T-helper 9 cell (primary cell): ENCODE measurements around the gene MON2.

Experiments
- DNase-seq: peaks from one replicate; pipeline ENCODE4 v3.0.0-alpha.2; 2020

The MON2 gene

DNA sequence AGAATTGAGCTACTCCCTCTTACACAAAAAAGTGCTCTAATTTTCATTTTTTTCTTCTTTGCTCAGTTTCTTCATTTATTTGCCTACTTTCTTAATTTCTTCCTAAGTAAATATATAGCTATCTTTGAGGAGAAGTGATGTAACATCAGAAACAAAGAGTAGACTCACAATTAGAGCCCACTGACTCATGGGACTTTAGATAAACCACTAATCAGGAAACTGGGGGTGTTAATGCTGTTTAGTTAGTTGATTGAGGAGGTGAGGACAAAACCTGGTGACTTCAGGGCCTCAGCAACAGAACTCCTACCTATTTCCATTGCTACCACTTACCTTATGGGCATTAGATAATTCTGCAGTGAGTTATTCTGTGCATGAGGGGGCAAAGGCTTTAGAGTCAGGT is 151.7 kb downstream of the MON2 start:
- no peak for DNase-seq

DNA sequence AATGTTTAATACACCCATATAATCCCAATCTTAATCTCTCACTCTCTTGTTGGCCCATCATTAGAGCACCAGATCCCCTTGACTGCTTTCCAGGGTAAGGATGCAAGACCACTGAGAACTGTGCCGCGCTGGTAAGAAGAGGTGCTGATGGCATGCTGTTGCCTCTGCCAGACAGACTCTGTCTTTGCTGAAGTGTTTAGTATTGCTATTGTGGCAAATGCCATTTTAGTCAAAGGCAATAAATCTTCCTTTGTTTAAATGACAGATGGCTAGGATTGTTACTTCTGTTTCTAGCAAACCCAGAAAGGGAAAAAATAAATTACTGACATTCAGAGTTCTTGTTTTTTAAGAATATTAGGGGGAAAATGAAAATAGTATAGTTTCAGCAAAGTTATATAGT is 152.3 kb downstream of the MON2 start:
- DNase-seq: no peak

DNA sequence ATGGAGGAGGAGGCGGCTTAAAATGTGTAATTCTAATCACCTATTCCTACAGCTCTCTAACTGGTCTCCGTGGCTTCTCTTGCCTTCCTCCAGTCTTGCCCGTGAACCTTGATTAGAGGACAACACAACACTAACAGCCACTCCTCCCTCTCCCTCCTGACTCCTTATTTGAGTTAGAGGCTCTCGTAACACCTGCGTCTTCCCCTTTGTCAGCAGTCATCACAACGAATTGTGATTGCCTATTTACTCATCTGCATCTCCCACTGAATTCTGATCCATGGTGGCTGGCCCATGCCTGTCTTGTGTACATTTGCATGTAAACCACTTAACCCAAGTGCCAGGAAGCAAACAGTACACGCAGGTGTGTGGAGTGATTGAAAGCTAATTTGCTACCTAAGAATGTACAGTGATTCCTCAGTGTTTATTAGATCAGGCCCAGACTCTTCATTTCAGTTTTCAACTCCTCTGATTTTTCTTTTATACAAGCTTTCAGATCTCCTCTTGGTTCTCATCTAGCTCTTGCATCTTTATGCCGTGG is 154.5 kb downstream of the MON2 start:
- DNase-seq: no peak

DNA sequence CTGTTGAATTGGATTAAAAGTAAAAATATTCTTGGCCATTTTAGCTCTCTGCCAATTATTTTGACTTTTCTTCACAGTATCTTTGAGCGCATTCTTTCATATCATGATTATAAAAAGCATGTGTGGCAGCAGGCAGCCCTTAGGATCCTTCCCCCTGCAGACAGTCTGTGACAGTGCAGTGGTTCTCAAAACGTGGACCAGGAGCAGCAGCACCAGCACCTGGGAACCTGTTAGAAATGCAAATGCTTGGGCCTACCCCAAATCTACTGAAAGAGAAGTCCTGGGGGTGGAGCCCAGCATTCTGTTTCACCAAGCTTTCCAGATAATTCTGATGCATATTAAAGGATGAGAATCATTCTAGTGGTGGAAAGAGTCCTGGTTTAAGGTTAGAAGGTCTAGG is 155.6 kb downstream of the MON2 start:
- no peak for DNase-seq

DNA sequence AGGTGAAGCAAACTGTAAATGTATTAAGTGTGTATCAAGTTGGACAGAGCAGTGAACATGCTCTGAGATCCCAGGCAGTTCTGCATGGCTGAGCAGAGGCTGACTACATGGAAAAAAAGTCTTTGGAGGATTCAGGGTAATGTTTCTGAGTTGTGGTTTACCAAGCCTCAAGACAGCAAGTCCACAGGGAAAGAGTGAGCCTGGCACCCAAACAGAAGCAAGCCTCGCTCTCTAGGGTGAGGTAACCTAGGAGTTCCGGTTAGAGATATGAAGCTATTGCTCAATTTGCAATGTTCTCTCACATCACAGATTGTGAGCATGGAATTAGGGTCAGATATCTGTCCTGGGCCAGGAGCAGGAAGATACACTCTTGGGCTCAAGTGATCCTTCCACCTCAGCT is 158.6 kb downstream of the MON2 start:
- no peak for DNase-seq

DNA sequence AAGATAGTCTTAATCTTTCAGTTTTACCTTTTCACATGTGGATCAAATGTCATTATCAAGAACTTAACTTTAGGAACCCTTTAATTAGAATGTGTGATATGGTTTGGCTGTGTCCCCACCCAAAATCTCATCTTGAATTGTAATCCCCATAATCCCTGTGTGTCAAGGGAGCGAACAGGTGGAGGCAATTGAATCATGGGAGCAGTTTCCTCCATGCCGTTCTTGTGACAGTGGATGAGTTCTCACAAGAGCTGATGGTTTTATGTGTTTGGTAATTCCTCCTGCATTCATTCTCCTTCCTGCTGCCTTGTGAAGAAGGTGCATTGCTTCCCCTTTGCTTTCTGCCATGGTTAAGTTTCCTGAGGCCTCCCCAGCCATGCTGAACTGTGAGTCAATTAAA is 160.6 kb downstream of the MON2 start:
- no peak for DNase-seq

DNA sequence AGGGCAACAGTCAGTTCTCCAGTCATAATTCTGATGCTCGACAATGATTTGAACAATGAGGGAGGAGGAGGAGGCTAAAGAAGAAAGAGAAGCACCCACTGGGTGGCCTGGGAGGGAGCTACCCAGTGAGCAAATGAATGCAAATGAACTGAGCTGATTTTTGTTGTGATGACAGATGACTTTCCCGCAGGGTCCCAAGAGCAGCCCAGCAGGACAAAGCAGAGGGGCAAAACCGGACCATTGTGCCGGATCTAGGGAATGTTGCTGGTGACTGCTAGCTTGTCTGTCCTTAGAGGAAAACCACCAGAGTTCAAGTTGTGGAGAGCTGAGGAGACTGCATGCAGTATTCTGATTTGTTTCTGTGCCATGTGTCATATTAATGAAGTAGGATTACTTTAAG is 162.8 kb downstream of the MON2 start:
- DNase-seq: no peak

DNA sequence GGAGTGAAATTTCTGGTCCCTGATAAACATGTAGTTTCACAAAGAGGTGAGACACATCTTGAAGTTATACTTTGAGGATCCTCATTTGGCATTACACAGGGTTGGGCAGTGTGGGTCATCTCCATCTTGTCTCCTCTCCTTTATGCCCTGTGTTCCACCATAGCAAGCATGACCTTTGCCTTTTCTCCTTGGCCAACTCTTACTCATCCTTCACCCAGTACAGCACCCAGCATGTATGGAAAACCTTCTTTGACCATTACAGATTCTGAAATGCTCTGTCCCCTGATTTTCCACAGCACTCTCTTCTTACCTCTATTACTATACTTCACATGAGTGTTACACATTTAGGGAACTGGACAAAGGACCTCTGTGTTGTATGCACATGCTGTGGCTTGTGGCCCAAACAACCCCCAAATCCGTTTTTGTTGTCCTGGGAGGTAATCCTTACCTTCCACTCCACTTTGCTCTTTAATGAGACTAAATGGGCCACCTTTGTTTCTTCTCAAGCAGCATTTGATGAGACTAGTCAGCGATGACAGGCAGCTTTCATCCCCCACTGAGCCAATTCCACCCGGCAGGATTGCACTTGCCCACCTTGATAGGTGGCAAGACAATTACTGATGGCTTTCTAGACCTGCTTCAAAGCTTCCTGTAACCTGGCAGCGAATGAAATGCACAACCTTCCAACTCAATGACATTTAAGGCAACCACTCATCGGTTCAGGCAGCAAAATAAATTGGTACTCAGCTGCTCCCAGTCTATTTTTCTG is 163.5 kb downstream of the MON2 start:
- no peak for DNase-seq

DNA sequence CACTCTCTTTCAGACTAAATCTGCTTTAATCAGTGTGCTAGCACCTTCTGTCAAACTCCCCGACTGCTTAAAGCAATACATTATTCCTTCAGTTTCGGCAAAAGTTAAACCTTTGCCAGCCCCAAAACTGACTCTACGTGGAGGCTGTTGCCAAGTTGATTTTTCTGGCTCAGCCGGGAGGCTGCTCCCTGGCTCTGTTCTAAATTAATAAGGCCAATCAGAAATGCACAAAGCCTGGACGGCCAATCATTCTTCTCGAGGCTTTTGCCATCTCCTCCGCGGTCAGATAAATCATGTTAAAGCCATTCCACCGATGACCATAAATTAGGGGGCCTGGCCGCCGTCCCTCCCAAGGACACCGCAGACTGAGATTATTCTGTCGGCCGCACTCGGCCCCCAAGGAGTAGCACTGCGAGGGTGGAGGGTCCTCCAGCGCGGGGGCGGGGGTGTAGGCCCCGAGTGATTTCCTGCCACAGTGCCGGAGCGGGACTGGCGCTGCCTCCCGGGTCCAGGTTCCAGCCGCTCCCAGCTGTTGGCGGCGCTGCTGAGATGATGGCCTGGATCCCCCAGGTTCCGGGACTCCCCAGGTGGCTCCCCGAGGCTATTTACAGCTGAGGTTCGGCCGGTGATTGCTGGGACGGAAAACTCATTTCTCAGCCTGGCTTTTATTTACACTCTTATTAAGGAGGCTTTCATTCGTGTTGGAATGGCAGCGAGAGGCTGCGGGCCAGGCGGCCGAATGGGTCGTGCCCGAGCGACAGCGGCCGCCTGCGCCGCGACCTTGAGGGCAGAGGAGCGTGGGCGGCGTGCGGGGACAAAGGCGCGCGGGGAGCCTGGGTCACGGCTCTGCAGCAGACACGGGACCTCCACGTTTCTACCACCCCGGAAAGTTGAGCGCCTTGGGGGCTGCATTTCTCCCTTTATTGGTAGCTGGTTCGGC is 165.1 kb downstream of the MON2 start:
- DNase-seq: peak; percentile 2

DNA sequence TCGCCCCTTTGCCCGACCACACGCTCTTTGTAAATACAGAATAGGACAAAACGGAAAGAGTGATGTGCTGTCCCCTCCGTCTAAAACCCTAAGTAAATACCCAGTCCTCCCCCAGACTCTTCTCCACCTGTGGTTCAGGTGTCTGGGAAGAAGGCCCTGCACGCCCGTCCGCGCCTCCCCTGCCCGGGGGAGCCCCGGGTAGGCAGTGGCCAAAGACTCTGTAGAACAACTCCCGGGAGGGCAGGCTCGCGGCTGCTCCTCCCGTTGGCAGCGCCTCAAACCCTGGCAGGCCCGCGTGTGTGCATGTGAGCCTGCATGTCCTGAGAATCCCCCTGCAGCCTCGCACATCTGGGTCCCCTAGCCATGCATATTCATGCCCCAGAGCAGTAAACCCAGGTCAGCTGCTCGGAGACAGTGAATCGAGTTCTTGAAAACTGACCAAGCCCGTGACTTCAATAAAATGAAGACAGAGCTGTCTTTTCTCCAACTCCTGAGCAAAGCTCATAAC is 165.8 kb downstream of the MON2 start:
- DNase-seq: no peak

DNA sequence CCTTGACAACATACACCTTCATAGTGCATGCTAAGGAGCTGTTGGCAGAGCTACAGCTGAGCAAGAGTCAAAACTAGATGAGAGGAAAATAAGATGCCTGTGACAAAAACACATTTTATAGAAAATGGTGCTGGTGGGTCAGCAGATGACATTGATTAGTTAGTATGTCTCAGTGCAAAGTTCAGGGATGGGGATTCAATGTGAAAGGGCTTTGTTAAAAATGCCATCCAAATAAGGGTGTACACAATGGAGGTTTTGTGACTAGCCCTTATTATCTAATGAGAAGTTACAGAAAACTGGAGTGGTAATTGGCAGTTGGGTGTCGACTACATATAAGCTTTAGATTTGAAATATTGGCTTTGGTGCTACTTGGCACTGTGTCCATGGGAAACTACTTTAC is 169.0 kb downstream of the MON2 start:
- no peak for DNase-seq

DNA sequence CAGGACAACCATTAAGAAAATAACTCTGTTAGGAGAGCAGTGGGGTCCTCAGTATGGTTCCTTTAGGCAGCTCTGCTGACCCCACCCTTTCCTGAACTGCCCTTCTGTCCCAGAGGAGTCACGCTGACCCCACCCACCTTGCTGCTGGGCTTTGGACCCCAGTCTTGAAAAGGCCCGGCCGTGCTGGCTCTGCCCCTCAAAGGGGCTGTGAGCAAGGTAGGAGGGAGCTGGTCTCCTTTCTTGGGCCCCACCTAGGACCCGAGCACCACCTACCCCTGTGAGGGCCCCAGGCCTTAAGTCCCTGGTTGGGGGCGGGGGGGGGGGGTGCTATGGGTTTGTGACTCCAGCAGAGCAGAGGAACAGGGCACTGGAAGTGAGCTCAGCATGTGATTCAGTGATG is 171.1 kb downstream of the MON2 start:
- DNase-seq: no peak

DNA sequence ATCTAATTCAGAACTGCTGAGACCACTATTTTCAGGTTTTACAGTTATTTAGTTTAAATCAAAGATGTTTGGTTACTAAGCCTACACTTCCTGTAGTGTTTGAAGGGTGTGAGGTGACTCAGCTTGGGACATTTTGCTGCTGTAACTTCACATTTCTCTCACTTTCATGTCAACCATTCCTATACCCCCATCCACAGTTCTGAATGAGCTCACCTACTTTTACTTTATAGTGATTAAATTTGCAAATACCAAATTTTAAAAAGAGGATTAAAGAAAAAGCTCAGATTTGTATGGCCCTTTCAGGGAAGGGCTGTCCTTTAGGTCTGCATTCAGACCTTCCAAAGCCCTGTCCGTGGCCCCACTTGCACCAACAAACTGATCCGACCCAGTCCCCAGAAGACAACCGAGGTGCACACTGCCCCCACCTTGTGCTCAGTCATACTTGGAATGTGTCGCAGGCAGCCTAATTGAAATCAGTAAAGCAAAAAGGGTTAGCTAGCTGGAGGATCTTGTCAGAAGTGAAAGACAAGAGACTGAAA is 174.4 kb downstream of the MON2 start:
- DNase-seq: no peak

DNA sequence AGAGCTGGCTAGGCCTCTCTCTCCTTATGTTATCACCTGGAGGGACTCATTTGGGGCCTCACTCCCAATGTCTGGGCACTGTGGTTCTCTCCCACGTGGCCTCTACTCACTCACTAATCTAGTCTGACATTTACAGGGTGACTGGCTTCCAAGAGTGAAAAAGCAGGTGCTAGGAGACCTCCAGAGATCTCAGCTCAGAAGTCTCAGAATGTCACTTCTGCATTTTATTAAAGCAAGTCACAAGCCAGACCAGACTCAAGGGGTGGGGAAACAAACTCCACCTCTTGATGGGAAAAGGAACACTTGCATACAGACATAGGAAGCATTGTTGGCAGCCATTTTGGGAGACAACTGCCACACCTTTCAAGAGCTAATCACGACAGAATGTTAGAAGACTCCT is 175.9 kb downstream of the MON2 start:
- no peak for DNase-seq

DNA sequence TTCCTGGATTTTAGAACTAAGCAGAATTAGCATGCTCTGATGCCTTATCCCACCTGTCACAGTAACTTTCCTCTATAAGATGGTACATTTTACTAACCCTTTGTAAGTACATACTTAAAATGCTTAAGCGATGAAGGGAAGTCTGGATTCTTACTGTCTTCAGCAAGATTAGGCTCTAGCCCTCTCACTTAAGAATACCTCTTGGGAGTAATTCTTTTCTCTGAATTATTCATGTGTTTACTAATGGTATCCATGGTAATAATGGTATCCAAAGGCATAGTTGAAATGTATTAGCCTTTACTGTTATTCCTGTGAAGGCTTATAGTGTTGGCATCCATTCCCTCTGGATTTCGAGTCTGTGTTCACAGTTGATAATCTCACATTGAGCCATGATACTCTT is 176.9 kb downstream of the MON2 start:
- DNase-seq: no peak

DNA sequence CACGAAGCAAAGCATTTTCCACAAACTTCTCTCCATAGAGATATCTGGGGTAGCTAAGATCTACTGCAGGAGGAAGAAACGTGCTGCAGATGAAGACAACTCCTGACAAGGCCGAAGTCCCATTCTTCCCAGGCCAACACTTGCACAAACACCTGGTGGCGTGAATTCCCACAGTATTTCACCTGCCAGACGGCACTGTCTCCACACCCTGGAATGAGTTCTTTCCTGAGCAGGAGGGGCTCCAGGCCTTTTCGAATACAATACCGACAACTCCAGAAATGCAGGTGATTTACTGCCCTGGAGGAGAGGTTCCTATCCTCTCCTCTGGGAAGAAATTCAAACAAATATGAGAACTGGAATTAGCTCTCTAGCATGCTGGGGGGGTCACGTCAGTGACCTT is 179.9 kb downstream of the MON2 start:
- DNase-seq: no peak

DNA sequence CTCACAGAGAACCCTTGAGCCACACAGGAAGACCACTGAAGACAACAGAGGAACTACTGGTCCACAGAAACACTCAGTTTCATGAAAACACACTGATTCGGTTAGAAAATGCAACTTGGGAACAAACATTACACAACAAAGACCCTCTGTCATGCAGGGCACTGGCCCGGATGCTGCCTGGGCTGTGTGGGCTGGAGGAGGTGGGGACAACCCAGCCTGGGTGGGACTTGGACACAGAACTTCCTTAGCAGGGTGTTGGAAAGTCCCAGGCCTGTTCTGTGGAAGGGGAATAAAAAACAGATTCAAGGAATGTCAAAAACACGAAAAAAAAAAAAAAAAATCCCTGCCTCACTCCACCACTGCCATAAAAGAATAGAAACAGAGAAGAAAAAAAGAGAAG is 181.0 kb downstream of the MON2 start:
- DNase-seq: no peak

DNA sequence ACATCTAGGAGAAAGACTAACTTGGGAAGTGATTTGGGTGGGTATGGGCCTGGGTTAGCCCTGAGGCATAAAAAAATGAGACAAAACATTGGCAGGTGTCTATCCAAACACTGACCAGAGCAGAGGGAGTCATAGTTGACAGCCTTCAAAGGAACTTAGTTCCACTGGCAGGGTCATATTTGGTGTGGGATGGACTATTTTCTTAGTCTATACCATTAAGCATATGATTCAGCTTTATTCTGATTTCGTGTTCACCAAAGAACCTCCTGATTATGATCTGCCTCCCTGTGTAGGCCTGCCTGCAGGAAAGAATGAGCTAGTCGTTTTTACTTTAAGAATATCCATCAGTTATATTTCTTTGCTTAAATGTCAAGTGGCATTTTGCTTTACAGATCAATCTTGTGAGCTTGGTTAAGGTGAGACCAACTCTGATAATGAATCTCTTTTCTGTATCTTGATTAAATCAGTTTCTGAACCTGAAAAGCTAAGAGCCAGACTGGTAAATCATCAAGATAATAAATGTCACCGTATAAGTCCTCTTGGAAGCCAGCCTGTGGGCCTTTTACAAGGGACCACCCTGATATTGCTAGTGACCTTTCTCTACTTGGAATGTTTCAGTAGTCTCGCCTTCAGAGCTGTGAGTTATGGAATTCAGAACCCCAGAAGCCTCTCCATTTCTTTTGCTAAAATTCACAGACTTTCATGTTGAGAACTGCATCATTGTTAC is 182.9 kb downstream of the MON2 start:
- no peak for DNase-seq
